Measurements from ENCODE around the gene TAF13. TPM values are rescaled to one million over a fixed set of nuclear protein-coding genes. Genes with fewer than 3 reads are reported as not detected.
"Not testable (repeated sequence)": the region's sequence is repeated elsewhere in the genome, so short reads cannot be mapped to it uniquely, and the experiment has no call there.

The TAF13 gene
- total RNA-seq, 1 experiment from 2014 or later: 15.2 TPM

GRCh38 chr1:109047339-109047738 is 28.5 kb downstream of the TAF13 start:
- DNase-seq (ENCODE audit: low spot score): no peak

- DNase-seq (ENCODE audit: low spot score): no peak
These were observed 29.1 kb downstream of the TAF13 start for GRCh38 chr1:109046671-109047070.

DNA sequence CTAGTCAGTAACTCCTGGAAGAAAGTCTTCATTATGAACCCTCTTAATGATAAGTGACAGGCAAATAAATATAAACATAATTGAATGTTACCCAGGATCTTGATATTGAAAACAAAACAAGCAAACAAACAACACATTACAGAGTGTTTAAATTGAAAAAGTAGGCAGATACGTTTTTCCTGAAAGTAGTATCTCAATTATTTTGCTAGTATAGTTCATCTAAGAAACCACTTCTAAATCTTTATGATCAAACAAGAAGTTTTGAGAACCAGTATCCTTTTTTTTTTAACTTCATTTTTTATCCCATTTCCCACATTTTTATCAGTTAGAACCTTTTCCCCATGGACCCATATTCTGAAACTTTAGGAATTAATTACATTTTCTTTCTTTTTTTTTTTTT is 30.2 kb downstream of the TAF13 start:
- DNase-seq (ENCODE audit: low spot score): no peak

- peak; percentile 94 for DNase-seq (ENCODE audit: low spot score)
These were observed 34.0 kb downstream of the TAF13 start, which contains the start of gene WDR47 for GRCh38 chr1:109041621-109042468. TSS of gene WDR47 (minus strand) at chr1:109042102. CDS start at chr1:109023512, 18,590 bp downstream.

- DNase-seq (ENCODE audit: low spot score): peak; percentile 7
These were observed 34.7 kb downstream of the TAF13 start for GRCh38 chr1:109040989-109041620.

GRCh38 chr1:109040627-109040988 is 35.2 kb downstream of the TAF13 start:
- DNase-seq (ENCODE audit: low spot score): peak; percentile 9

DNA sequence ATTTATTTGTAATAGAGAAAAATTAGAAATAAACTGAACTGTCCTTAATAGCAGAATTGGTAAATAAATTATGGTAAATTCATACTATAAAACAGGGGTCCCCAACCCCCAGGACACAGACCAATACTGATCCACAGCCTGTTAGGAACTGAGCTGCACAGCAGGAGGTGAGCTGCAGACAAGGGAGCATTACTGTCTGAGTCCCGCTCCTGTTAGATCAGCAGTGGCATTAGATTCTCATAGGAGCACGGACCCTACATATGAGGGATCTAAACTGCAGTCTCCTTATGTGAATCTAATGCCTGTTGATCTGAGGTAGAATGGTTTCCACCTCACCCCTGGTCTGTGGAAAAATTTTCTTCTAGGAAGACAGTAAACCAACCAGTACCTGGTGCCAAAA is 41.4 kb downstream of the TAF13 start:
- DNase-seq (ENCODE audit: low spot score): no peak

DNA sequence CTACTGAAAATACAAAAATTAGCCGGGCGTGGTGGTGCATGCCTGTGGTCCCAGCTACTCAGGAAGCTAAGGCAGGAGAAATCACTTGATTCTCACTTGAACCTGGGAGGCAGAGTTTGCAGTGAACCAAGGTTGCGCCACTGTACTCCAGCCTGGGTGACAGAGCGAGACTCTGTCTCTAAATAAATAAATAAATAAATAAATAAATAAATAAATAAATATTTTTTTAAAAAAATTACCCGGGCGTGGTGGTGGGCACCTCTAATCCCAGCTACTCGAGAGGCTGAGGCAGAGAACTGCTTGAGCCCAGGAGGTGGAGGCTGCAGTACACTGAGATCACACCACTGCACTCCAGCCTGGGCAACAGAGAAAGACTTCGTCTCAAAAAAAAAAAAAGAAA is 46.3 kb downstream of the TAF13 start:
- DNase-seq (ENCODE audit: low spot score): not testable (repeated sequence)

- DNase-seq (ENCODE audit: low spot score): no peak
These were observed 48.0 kb downstream of the TAF13 start for GRCh38 chr1:109027841-109028240.

GRCh38 chr1:109025694-109026093 is 50.1 kb downstream of the TAF13 start:
- no peak for DNase-seq (ENCODE audit: low spot score)

DNA sequence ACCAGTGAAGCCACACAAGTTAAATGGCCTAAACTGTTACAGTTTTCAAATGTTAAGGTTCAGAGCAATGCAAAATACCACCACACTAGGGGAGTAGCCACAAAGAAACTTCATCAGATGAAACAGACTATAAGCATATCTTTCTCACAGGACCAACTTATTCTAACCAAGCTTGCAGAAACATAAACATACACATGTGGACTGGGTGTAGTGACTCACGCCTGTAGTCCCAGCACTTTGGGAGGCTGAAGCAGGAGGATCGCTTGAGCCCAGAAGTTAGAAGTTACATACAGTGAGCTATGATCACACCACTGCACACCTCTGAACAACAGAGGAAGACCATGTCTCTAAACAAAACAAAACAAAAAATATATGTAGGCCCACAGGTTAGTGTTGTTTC is 51.2 kb downstream of the TAF13 start:
- DNase-seq (ENCODE audit: low spot score): no peak

GRCh38 chr1:109020693-109021257 is 55.0 kb downstream of the TAF13 start:
- DNase-seq (ENCODE audit: low spot score): no peak

- DNase-seq (ENCODE audit: low spot score): not testable (repeated sequence)
These were observed 58.1 kb downstream of the TAF13 start for GRCh38 chr1:109017719-109018118.

- no peak for DNase-seq (ENCODE audit: low spot score)
These were observed 58.7 kb downstream of the TAF13 start for GRCh38 chr1:109017134-109017533.

Small RNAs within 50 kb of the gene (small RNA-seq; reads per million reads assigned to genes)
- gene AL356488.2: not detected
- gene BX679664.1: not detected

Other genes starting within 250 kb of the TAF13 start
- gene AKNAD1, start 218.9 kb downstream of the TAF13 start, total RNA-seq (2014; rRNA removed; shearing (Covaris generic)): 0.64 TPM in 1 of 2 replicates, not detected in the other
- gene GPSM2, start 199.0 kb downstream of the TAF13 start, total RNA-seq (2014; rRNA removed; shearing (Covaris generic)): 47.5 and 49.7 TPM in 2 replicates
- 11.0 and 18.5 TPM in 2 replicates for gene CLCC1, start 112.5 kb downstream of the TAF13 start, total RNA-seq (2014; rRNA removed; shearing (Covaris generic))
- 1.8 and 2.4 TPM in 2 replicates for gene WDR47, start 33.9 kb downstream of the TAF13 start, total RNA-seq (2014; rRNA removed; shearing (Covaris generic))
- gene TMEM167B, start 14.8 kb upstream of the TAF13 start, total RNA-seq (2014; rRNA removed; shearing (Covaris generic)): 9.8 and 16.4 TPM in 2 replicates
- gene ELAPOR1, start 38.1 kb upstream of the TAF13 start, total RNA-seq (2014; rRNA removed; shearing (Covaris generic)): 0.44 and 0.71 TPM in 2 replicates
- 109 and 125 TPM in 2 replicates for gene SARS1, start 137.9 kb upstream of the TAF13 start, total RNA-seq (2014; rRNA removed; shearing (Covaris generic))
- 1.1 and 1.4 TPM in 2 replicates for gene CELSR2, start 173.5 kb upstream of the TAF13 start, total RNA-seq (2014; rRNA removed; shearing (Covaris generic))
- 54.6 and 61.1 TPM in 2 replicates for gene PSRC1, start 207.1 kb upstream of the TAF13 start, total RNA-seq (2014; rRNA removed; shearing (Covaris generic))
- gene MYBPHL, start 231.0 kb upstream of the TAF13 start, total RNA-seq (2014; rRNA removed; shearing (Covaris generic)): 0.13 TPM in 1 of 2 replicates, not detected in the other

All from HT-29 (cell line).